WTC11 (cell line): Measurements from ENCODE around the gene CCM2. TPM values are rescaled to one million over a fixed set of nuclear protein-coding genes. Genes with fewer than 3 reads are reported as not detected.

Experiments
- ATAC-seq: fragments of 200-7000 bp; cut with Tn5 transposase; 2 replicates; pipeline ENCODE4 v1.10.0; 2021; ENCODE audit warnings: mild to moderate bottlenecking, moderate library complexity
- CTCF ChIA-PET: fragments of 300-600 bp; sonication (Branson Sonifier 250); formaldehyde crosslinking; loops from one replicate; lab custom pipeline; 2021; ENCODE audit warnings: antibody characterized with exemption; lab: Charles Lee
- POLR2A ChIA-PET: fragments of 350-600 bp; sonication (Branson Sonifier 250); formaldehyde crosslinking; loops from one replicate; lab custom pipeline; 2021; ENCODE audit warnings: antibody characterized with exemption; lab: Charles Lee
- DNase-seq: peaks from one replicate; pipeline ENCODE4 v3.0.0; 2021; ENCODE audit warnings: low spot score
- H3K27ac Mint-ChIP-seq: 2 replicates; pipeline ENCODE4 v1.8.0; 2021; ENCODE audit warnings: mixed read lengths
- H3K27me3 Mint-ChIP-seq: 2 replicates; pipeline ENCODE4 v1.8.0; 2021; ENCODE audit warnings: low read depth, mild to moderate bottlenecking, moderate library complexity, mixed read lengths
- H3K36me3 Mint-ChIP-seq: 2 replicates; pipeline ENCODE4 v1.8.0; 2021; ENCODE audit warnings: mixed read lengths
- H3K4me1 Mint-ChIP-seq: 2 replicates; pipeline ENCODE4 v1.8.0; 2022; ENCODE audit warnings: mixed read lengths
- H3K4me3 Mint-ChIP-seq: 2 replicates; pipeline ENCODE4 v1.8.0; 2021; ENCODE audit warnings: mild to moderate bottlenecking, moderate library complexity, mixed read lengths
- H3K9me3 Mint-ChIP-seq: 2 replicates; pipeline ENCODE4 v1.8.0; 2021; ENCODE audit warnings: mixed read lengths
- CBFB ChIP-seq: sonication (generic); formaldehyde crosslinking; IDR thresholded peaks from 2 replicates; pipeline ENCODE4 v1.8.1; 2022; ENCODE audit warnings: mild to moderate bottlenecking, low read depth, missing genetic modification reagents
- CREM ChIP-seq: sonication (generic); formaldehyde crosslinking; IDR thresholded peaks from 2 replicates; pipeline ENCODE4 v1.8.1; 2022; ENCODE audit warnings: mild to moderate bottlenecking, missing genetic modification reagents, moderate library complexity
- ETV6 ChIP-seq: sonication (generic); formaldehyde crosslinking; IDR thresholded peaks from 2 replicates; pipeline ENCODE4 v1.8.1; 2022; ENCODE audit warnings: mild to moderate bottlenecking, missing genetic modification reagents
- FOXJ3 ChIP-seq: sonication (generic); formaldehyde crosslinking; IDR thresholded peaks from 2 replicates; pipeline ENCODE4 v1.9.0; 2021; ENCODE audit warnings: missing genetic modification reagents, mild to moderate bottlenecking, borderline replicate concordance
- SMAD3 ChIP-seq: sonication (generic); formaldehyde crosslinking; IDR thresholded peaks from 2 replicates; pipeline ENCODE4 v1.8.0; 2022; ENCODE audit warnings: missing genetic modification reagents, mild to moderate bottlenecking, borderline replicate concordance
- SOX15 ChIP-seq: fragments of 250-450 bp; sonication (Bioruptor Pico); IDR thresholded peaks from 2 replicates; pipeline ENCODE4 v1.9.0; 2021; ENCODE audit warnings: mild to moderate bottlenecking
- ZNF121 ChIP-seq: sonication (generic); formaldehyde crosslinking; IDR thresholded peaks from 2 replicates; pipeline ENCODE4 v1.8.0; 2023; ENCODE audit warnings: missing genetic modification reagents
- ZNF138 ChIP-seq: sonication (generic); formaldehyde crosslinking; conservative IDR thresholded peaks from 2 replicates; pipeline ENCODE4 v1.8.1; 2022; ENCODE audit warnings: mild to moderate bottlenecking, moderate library complexity, missing genetic modification reagents
- ZNF317 ChIP-seq: sonication (generic); formaldehyde crosslinking; IDR thresholded peaks from 2 replicates; pipeline ENCODE4 v1.8.1; 2023; ENCODE audit warnings: low read depth, mild to moderate bottlenecking, moderate library complexity, missing genetic modification reagents, borderline replicate concordance
- ZNF396 ChIP-seq: fragments of 250-450 bp; sonication (Bioruptor Pico); IDR thresholded peaks from 2 replicates; pipeline ENCODE4 v1.8.0; 2021; ENCODE audit warnings: mild to moderate bottlenecking, moderate library complexity, borderline replicate concordance
- ZNF423 ChIP-seq: fragments of 250-450 bp; sonication (Bioruptor Pico); IDR thresholded peaks from 2 replicates; pipeline ENCODE4 v2.1.2; 2022; ENCODE audit warnings: mild to moderate bottlenecking, moderate library complexity
- ZNF671 ChIP-seq: fragments of 250-450 bp; sonication (Bioruptor Pico); IDR thresholded peaks from 2 replicates; pipeline ENCODE4 v1.8.0; 2021; ENCODE audit warnings: mild to moderate bottlenecking
- total RNA-seq: library from RNA; stranded (reverse); gene quantifications from 3 replicates; pipeline ENCODE4 v1.2.3, GENCODE V29; 2021
- TF ChIP-seq, protein P1 (sequence below): sonication (generic); formaldehyde crosslinking; IDR thresholded peaks from 2 replicates; pipeline ENCODE4 v1.8.0; 2022; ENCODE audit warnings: missing genetic modification reagents
- TF ChIP-seq, protein P2 (sequence below): sonication (generic); formaldehyde crosslinking; IDR thresholded peaks from 2 replicates; pipeline ENCODE4 v1.8.0; 2023; ENCODE audit warnings: mild to moderate bottlenecking, missing genetic modification reagents
- TF ChIP-seq, protein P3 (sequence below): sonication (generic); formaldehyde crosslinking; IDR thresholded peaks from 2 replicates; pipeline ENCODE4 v1.8.1; 2022; ENCODE audit warnings: mild to moderate bottlenecking, moderate library complexity, missing genetic modification reagents

Gene CCM2
- total RNA-seq, 1 experiment from 2014 or later: 32.7 TPM

DNA sequence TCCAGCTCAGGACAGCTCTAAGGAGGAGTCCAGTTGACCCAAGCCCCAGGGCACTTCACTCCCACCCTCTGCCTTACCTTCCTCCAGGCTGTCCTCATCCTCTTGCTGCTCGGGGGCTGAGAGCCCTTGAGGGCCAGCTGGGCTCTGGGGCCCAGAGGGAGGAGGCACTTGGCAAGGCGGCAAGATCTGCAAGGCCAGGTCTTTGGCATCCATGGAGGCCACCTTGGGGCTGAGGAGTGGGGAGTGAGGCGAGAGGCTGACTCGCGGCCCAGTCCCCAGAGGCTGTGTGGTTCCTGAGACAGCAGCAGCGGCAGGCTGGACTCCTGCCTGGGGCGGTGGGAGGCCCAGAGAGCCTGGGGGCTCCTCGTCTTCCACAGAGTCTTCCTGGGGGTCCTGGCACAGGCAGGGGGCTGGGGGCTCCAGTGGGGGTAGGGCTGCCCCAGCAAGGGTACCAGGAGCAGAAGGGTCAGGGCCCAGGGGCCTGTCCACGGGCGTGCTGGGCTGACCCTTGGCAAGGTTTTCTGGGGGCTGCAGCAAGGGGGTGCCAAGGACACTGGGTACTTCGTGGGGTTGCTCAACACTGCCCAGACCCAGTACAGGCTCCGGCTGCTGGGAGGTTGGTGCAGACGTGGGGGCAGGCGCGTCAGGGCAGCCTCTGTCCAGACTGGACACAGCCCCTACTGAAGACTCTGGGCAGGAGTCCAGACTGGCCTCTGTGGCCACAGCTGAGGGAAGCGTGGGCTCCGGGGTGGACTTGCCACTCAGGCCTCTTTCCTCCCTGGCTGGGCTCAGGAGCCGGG is 82.2 kb downstream of the CCM2 start (continued):
- TF ChIP-seq, protein P1, sequence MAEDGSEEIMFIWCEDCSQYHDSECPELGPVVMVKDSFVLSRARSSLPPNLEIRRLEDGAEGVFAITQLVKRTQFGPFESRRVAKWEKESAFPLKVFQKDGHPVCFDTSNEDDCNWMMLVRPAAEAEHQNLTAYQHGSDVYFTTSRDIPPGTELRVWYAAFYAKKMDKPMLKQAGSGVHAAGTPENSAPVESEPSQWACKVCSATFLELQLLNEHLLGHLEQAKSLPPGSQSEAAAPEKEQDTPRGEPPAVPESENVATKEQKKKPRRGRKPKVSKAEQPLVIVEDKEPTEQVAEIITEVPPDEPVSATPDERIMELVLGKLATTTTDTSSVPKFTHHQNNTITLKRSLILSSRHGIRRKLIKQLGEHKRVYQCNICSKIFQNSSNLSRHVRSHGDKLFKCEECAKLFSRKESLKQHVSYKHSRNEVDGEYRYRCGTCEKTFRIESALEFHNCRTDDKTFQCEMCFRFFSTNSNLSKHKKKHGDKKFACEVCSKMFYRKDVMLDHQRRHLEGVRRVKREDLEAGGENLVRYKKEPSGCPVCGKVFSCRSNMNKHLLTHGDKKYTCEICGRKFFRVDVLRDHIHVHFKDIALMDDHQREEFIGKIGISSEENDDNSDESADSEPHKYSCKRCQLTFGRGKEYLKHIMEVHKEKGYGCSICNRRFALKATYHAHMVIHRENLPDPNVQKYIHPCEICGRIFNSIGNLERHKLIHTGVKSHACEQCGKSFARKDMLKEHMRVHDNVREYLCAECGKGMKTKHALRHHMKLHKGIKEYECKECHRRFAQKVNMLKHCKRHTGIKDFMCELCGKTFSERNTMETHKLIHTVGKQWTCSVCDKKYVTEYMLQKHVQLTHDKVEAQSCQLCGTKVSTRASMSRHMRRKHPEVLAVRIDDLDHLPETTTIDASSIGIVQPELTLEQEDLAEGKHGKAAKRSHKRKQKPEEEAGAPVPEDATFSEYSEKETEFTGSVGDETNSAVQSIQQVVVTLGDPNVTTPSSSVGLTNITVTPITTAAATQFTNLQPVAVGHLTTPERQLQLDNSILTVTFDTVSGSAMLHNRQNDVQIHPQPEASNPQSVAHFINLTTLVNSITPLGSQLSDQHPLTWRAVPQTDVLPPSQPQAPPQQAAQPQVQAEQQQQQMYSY: no peak
- TF ChIP-seq ZNF317 (CRISPR knock-in tag) (no peak), ZNF121 (no peak), ETV6 (CRISPR knock-in tag) (no peak), FOXJ3 (CRISPR knock-in tag) (no peak)

DNA sequence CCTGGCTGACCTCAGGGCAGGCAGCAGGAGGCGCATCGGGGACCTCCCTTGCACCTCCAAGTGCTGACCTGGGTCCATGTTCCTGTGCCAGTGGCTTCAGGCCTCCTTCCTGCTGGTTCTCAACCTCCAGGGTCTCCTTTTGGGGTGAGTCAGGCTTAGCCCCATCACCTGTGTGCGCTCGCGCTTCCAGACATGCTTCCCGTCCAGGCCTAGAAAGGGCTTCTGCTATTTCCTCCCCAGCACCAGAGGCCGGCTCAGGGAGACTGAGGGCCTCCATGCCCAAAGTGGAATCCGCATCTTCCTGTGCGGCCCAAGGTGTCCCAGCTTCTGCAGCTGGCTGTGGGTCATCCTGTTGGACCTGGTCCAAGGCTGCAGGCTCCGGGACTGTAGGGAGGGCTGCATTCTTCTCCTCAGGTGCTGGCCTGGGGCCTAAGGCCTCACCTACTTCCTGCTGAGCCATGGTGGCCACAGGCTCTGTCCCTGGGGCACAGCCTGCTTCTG is 82.9 kb downstream of the CCM2 start:
- 0 out of 2 replicates have a peak, but pooled peaks cover 5% of the 10 kb centered on the region for H3K9me3 Mint-ChIP-seq
- no peak overlapping the region for H3K27ac Mint-ChIP-seq
- peaks cover 6% of the 10 kb centered on the region for H3K27me3 Mint-ChIP-seq
- ChIA-PET POLR2A (no interaction called here), CTCF (no interaction called here)
- DNase-seq (no peak), ATAC-seq (no peak)
- H3K4me1 Mint-ChIP-seq: no peaks in the 10 kb centered on the region
- H3K36me3 Mint-ChIP-seq: no peaks in the 10 kb centered on the region
- no peak overlapping the region for H3K4me3 Mint-ChIP-seq
- no peak for TF ChIP-seq ZNF138 (CRISPR knock-in tag)

DNA sequence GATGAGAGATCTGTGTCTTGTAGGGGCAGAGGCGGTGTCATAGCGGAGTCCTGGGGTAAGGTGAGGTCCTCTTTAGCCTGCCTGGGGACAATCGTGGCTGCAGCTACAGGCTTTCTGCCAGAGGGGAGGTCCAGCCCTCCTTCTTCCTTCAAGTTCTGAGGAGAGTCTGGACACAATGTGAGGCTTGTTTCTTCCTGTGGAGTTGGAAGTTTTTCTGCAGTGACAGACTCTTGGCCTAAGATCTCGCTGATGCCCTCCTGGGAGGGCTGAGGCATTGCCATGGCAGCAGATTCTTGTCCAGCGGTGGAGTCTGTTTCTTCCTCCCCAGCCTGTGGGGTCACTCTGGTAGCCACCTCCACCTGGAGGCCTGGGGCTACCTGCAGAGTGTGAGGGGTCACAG is 84.3 kb downstream of the CCM2 start:
- TF ChIP-seq ZNF317 (CRISPR knock-in tag) (no peak), CREM (no peak), ZNF671 (CRISPR knock-in tag) (no peak), SOX15 (no peak), ZNF423 (CRISPR knock-in tag) (no peak), CBFB (CRISPR knock-in tag) (no peak), SMAD3 (CRISPR knock-in tag) (no peak), ZNF138 (CRISPR knock-in tag) (no peak), ZNF396 (CRISPR knock-in tag) (no peak)
- TF ChIP-seq, protein P2, sequence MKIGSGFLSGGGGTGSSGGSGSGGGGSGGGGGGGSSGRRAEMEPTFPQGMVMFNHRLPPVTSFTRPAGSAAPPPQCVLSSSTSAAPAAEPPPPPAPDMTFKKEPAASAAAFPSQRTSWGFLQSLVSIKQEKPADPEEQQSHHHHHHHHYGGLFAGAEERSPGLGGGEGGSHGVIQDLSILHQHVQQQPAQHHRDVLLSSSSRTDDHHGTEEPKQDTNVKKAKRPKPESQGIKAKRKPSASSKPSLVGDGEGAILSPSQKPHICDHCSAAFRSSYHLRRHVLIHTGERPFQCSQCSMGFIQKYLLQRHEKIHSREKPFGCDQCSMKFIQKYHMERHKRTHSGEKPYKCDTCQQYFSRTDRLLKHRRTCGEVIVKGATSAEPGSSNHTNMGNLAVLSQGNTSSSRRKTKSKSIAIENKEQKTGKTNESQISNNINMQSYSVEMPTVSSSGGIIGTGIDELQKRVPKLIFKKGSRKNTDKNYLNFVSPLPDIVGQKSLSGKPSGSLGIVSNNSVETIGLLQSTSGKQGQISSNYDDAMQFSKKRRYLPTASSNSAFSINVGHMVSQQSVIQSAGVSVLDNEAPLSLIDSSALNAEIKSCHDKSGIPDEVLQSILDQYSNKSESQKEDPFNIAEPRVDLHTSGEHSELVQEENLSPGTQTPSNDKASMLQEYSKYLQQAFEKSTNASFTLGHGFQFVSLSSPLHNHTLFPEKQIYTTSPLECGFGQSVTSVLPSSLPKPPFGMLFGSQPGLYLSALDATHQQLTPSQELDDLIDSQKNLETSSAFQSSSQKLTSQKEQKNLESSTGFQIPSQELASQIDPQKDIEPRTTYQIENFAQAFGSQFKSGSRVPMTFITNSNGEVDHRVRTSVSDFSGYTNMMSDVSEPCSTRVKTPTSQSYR (CRISPR knock-in tag): no peak
- TF ChIP-seq, protein P3, sequence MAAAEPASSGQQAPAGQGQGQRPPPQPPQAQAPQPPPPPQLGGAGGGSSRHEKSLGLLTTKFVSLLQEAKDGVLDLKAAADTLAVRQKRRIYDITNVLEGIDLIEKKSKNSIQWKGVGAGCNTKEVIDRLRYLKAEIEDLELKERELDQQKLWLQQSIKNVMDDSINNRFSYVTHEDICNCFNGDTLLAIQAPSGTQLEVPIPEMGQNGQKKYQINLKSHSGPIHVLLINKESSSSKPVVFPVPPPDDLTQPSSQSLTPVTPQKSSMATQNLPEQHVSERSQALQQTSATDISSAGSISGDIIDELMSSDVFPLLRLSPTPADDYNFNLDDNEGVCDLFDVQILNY (CRISPR knock-in tag): no peak
- TF ChIP-seq, all 79 proteins: peak for 0
- ChIA-PET POLR2A (no interaction called here), CTCF (no interaction called here)
- Mint-ChIP-seq H3K27me3 (peaks cover 14% of the 10 kb centered on the region), H3K4me1 (no peaks in the 10 kb centered on the region), H3K27ac (no peak overlapping the region), H3K36me3 (no peaks in the 10 kb centered on the region), H3K9me3 (0 out of 2 replicates have a peak, but pooled peaks cover 5% of the 10 kb centered on the region), H3K4me3 (no peak overlapping the region)
- DNase-seq: no peak
- ATAC-seq: no peak
